ENCODE data around the gene FOXP4. TPM values are rescaled to one million over a fixed set of nuclear protein-coding genes. Genes with fewer than 3 reads are reported as not detected.
"Not testable (repeated sequence)": the region's sequence is repeated elsewhere in the genome, so short reads cannot be mapped to it uniquely, and the experiment has no call there.

Gene FOXP4
- total RNA-seq, 1 experiment from 2014 or later: 1.6 TPM

DNA sequence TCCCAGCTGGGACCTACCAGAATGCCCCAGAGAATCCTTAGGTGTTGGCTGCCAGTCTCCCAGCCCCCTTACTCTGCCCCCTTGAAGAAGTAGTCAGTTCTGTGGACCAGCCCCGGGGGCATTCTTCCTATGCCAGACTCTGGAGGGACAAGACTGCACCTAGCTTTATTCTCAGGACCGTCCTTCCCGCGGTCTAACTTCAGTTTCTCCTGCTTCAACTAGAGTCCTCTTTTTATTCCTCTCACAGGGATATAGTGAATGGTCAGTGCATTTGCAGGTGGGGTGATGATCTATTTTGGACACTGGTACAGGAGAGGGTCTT is 56.2 kb downstream of the FOXP4 start:
- no peak for DNase-seq (ENCODE audit: low read depth)
- in situ Hi-C loops (cut with HindIII; ENCODE audit: low pct_unique_long_range_greater_than_20kb, low sequenced_read_pairs): no loop called here

DNA sequence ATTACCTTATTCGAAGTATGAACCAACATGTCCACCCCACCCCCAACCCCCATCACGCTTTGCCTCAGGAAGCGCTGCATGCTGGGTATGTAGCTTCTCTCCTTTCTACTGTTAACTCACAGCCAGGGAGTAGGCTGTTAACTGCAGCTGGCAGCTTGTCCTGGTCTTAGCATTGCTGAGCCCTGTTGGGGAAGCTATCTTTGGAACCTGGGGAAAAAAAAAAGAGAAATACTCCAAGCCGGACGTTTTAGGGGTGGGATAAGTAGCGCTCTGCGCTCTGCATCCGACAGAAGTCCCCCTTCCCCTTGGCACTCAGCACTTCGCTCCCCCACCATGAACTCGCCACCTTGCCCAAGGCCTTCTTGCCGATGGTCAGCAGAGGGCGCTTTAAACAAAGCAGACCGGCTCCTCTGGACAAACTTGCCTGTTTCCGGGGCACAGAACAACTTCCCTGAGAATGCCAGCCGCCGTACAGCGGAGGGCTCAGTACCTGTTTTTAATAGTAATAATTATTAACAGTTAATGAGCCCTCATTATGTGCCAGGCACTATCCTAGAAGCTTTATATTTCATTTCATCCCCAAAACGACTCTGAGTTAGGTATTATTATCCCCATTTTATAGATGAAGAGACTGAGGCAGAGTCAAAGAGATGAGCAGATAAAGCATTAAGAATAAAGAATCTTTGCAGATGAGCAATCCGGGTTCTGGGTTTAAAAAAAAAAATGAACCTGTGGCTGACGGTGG is 56.9 kb downstream of the FOXP4 start:
- in situ Hi-C loops (cut with HindIII; ENCODE audit: low pct_unique_long_range_greater_than_20kb, low sequenced_read_pairs): no loop called here
- peak; percentile 71 for DNase-seq (ENCODE audit: low read depth)

DNA sequence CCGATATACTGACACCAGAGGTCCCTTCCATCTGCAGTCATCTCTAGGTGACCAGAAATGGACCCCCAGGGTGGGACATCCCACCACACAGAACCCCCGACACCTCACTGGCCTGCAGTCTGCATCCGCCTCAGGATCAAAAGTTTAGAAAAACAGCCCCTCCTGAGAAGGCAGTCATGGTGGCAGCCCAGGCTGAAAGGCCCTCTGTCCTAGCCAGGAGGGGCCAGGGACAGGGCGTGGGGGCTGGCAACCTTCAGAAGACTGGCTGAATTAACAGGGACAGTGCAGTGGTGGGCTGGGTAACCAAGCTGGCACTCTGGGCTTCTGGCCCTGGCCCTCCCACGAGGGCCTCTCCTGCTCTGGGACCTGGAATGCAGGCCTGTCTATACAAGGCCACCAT is 57.8 kb downstream of the FOXP4 start:
- in situ Hi-C loops (cut with HindIII; ENCODE audit: low pct_unique_long_range_greater_than_20kb, low sequenced_read_pairs): no loop called here

DNA sequence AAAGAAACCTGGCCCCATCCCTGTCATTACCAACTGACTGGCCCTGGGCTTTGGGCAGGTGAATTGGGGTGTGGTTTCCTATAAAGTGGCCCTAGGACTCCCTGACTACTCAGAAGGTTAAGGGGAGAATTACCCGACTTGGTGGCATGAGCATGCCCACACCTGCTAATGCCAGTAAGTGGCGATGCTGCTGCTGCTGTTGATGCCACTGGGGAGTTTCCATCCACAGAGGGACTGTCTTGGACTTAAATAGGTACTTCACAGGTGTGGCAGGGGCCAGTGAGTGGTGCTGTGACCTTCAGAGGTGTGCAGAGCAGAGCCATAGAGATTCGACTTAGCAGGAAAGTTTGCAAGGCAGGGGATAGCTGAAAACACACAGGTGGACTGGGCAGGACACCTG is 59.5 kb downstream of the FOXP4 start:
- in situ Hi-C loops (cut with HindIII; ENCODE audit: low pct_unique_long_range_greater_than_20kb, low sequenced_read_pairs): no loop called here
- no peak for DNase-seq (ENCODE audit: low read depth)

More for the DNA sequence above, 57.8 kb downstream of the FOXP4 start:
- no peak for DNase-seq (ENCODE audit: low read depth)

DNA sequence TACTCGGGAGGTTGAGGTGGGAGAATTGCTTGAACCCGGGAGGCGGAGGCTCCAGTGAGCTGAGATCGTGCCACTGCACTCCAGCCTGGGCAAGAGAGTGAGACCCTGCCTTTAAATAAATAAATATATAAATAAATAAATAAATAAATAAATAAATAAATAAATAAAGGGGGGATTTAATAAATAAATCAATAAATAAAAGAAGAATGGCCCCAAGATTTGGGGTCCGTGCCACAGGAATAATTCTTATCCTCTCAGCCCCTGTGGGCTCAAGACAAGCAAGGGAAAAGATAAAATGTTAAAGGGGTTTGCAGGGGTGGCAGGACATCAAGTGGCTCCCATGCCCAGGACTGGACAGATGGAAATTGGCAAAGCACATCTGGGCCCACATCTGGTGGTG is 60.9 kb downstream of the FOXP4 start:
- in situ Hi-C loops (cut with HindIII; ENCODE audit: low pct_unique_long_range_greater_than_20kb, low sequenced_read_pairs): no loop called here

DNA sequence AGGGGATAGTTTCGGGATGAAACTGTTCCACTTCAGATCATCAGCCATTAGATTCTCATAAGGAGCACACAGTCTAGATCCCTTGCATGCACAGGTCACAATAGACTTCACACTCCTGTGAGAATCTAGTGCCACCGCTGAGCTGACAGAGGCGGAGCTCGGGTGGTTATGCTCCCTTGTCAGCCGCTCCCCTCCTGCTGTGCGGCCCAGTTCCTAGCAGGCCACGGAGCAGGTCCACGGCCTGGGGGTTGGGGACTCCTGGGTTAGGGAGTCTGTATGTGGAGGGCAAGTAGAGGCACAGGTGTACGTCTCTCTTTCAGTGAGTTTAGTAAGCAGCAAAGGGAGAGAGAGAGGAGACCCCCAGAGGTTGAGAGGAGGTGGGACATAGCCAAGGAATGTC is 61.6 kb downstream of the FOXP4 start:
- in situ Hi-C loops (cut with HindIII; ENCODE audit: low pct_unique_long_range_greater_than_20kb, low sequenced_read_pairs): no loop called here
- DNase-seq (ENCODE audit: low read depth): no peak

More for the DNA sequence above, 60.9 kb downstream of the FOXP4 start:
- no peak for DNase-seq (ENCODE audit: low read depth)

DNA sequence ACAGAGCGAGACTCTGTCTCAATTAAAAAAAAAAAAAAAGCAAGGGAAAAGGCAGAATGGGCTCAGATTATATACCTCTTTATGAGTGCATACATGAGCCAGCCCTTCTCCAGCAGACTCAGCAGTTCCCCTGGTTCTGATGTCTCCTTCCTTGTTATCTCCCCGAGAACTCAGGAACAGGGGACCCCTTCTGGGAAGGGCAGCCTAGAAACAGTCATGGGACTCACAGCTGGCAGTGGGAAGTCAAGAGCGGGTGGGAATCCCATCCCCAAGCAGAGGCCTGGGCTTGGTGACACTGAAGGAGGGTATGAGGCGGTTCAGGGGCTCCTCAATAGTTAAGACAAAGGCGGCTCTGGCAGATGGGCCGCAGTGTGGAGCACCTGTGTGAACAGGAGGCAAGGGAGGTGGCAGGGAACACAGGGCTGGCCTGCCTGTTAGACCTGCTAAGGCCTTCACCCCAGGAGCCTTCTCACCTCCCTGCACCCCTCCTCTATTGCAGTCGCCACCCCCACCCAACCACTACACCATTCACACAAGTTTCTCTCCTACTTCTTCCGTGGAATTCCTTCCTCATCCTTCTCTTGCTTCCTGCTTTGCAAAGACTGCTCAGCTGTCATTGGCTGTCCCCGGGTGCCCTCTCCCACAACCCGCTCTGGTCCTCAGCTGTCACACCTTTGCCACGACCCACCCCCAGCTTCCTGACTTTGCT is 62.4 kb downstream of the FOXP4 start:
- in situ Hi-C loops (cut with HindIII; ENCODE audit: low pct_unique_long_range_greater_than_20kb, low sequenced_read_pairs): no loop called here
- no peak for DNase-seq (ENCODE audit: low read depth)

DNA sequence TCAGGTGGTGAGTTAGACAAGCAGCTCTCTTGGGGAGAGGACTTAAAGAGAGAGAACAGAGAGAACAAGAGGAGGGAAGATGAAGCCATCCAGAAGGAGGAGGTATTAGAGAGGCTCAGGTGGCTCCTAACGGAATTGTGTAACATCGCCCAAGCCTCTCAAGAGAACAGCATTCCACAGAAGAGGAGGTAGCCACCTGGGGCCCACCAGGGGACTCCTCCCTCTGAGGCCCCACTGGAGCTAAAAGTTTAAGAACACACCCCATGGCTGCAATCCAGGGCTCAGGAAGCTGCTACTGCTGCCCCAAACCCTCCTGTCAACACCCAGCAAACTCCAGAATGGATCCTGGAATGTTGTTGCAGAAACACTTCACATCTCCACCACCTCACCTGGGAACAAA is 68.5 kb downstream of the FOXP4 start:
- no peak for DNase-seq (ENCODE audit: low read depth)
- in situ Hi-C loops (cut with HindIII; ENCODE audit: low pct_unique_long_range_greater_than_20kb, low sequenced_read_pairs): no loop called here

DNA sequence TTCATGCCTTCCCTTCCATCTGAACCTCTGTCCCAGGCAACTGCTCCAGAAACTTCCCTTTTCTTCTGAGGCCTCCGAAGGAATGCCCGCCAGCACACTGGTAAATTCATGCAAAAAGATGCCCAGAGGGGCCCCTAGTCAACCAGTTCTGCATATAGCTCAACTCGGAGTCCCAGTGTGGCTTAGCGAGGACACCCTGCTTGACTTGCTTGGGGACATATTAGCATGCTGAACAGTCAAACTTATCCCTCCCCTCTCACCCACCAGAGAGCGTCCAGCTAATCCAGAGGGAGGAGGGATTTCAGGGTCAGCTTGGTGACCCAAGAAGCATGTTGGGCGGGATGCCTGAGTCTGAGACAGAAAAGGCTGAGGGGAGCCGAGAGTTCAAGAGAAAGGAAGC is 69.1 kb downstream of the FOXP4 start:
- no peak for DNase-seq (ENCODE audit: low read depth)
- in situ Hi-C loops (cut with HindIII; ENCODE audit: low pct_unique_long_range_greater_than_20kb, low sequenced_read_pairs): no loop called here

DNA sequence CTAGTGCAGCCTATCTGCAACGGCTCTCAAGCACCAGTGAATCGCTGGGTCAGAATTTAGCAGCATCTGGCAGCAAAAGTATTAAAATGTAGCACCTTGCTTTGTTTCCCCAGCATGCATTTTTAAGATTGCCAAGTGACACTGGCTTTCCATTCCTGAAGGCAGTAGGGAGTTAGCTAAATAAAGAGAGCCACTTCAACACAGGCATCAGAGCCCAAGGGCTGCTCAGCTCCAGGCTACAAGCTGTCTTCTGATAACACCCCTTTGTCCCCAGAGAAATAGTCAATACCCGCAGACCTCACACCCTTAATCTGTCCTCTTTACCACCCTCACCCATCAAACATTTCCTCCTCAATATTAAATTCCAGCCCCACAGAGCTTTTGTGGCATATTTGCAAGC is 72.4 kb downstream of the FOXP4 start:
- in situ Hi-C loops (cut with HindIII; ENCODE audit: low pct_unique_long_range_greater_than_20kb, low sequenced_read_pairs): no loop called here
- no peak for DNase-seq (ENCODE audit: low read depth)

DNA sequence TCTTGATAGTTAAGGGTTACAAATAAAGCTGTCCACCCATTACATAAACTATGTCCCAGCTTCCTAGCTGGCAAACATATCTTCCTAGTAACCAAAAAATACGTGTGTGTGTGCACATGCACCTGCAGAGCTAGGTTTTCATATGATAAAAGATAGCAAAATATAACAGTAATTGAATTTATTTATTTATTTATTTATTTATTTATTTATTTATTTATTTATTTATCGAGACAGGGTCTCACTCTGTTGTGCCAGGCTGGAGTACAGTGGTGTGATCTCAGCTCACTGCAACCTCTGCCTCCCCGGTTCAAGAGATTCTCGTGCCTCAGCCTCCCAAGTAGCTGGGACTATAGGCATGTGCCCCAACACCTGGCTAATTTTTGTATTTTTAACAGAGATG is 73.0 kb downstream of the FOXP4 start:
- DNase-seq (ENCODE audit: low read depth); in situ Hi-C loops (cut with HindIII; ENCODE audit: low pct_unique_long_range_greater_than_20kb, low sequenced_read_pairs): not testable (repeated sequence)

DNA sequence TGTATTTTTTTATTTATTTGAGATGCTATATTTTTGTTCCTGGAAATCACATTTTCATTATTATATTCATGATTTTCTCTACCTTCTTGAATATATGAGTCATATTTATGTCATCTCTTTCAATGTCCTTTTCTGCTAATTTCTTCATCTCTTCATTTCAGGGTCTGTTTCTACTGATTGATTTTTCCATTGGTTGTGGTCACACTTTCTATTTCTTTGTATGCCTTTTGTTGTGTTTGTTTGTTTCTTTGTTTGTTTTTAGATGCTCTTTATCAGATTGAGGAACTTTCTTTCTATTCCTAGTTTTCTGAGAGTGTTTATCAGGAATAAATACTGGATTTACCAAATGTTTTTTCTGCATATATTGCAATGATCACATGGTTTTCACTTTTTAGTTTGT is 75.2 kb downstream of the FOXP4 start:
- in situ Hi-C loops (cut with HindIII; ENCODE audit: low pct_unique_long_range_greater_than_20kb, low sequenced_read_pairs): no loop called here
- DNase-seq (ENCODE audit: low read depth): no peak

DNA sequence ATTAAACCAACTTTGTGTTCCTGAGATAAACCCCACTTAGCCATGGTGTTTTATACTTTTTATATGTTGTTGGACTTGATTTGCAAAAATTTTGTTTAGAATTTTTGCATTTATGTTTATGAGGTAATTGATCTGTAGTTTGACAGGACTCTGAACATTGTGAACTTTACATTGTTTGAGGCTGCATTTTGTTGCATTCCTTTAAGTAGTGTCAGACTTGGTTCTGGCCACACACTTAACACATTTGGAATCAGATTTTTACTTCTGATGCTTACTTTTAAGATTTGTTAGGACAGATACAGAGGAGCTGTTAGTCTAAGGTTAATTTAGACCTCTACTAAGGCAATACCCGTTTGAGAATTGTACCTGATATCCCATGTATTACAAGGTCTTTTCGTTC is 75.6 kb downstream of the FOXP4 start:
- in situ Hi-C loops (cut with HindIII; ENCODE audit: low pct_unique_long_range_greater_than_20kb, low sequenced_read_pairs): no loop called here
- DNase-seq (ENCODE audit: low read depth): no peak

DNA sequence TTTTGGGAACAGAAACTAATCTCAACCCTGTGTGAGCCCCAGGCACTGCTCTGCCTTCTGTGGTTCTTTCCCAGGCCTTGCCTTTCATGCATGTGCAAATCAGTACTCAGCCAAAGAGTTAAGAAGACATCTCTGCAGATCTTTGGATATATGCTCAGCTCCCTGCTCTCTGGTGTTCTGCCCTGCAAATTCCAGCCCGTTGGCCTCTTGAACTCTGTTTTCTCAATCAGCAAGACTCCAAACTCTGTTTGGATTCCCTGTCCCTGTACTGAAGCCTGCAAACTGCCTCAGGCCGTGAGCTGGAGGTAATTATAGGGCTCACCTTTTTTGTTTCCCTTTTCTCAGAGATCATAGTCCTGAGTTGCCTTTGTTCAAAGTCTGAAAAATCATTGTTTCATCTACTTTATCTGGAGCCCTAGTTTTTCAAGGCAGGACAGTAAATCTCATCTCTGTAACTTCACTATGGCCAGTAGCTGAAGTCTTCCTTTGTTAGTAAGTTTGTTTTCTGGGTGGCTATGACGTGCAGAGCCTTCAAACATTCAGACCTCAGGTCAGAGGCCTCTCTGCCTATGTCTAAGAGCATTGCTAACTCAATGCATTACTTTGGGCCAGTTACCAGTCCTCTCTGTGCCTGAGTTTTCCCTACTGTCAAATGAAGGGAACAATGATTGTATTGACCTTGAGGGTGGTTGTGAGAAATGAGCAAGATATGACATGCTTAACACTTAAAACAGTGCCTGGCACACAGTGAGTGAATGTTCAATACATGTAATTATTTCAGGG is 76.2 kb downstream of the FOXP4 start:
- DNase-seq (ENCODE audit: low read depth): no peak
- in situ Hi-C loops (cut with HindIII; ENCODE audit: low pct_unique_long_range_greater_than_20kb, low sequenced_read_pairs): no loop called here

DNA sequence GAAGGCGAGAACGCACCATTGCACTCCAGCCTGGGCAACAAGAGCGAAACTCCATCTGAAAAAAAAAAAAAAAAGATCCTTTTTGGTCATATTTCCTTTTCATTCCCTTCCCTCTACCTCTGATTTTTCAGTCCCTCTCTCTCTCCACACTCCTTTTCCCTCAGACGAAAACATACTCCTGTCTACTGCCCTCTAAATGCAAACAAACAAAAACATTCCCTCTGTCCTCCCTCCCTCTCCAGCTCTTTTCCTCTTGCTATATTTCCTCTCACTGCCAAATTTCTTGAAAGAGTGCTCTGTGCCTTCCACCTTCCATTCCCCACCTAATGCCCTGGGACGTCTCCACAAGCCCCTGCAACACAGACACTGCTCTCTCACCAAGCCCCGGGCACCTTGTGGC is 77.1 kb downstream of the FOXP4 start:
- in situ Hi-C loops (cut with HindIII; ENCODE audit: low pct_unique_long_range_greater_than_20kb, low sequenced_read_pairs): no loop called here
- no peak for DNase-seq (ENCODE audit: low read depth)

DNA sequence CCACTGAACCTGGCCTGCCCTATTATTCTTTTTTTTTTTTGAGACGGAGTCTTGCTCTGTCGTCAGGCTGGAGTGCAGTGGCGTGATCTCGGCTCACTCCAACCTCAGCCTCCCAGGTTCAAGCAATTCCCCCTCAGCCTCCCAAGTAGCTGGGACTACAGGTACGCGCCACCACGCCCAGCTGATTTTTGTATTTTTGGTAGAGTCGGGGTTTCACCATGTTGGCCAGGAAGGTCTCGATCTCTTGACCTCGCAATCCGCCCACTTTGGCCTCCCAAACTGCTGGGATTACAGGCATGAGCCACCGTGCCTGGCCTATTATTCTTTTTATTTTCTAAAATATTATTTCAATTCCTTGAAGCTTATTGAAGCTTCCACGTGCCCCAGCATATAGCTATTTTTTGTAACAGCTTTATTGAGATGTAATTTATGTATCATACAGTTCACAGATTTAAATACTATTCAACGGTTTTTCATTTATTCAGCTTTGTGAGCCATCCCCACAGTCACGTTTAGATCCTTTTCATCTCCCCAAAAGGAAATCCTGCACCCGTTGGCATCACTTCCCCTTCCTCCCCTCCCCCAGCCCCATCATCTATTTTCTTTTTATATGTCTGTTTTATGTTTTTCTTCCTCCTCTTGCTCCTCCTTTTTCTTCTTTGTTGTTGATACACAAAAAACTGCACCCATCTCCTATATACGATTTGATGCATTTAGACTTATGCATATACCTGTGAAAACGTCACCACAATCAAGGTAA is 78.6 kb downstream of the FOXP4 start:
- DNase-seq (ENCODE audit: low read depth): no peak
- in situ Hi-C loops (cut with HindIII; ENCODE audit: low pct_unique_long_range_greater_than_20kb, low sequenced_read_pairs): no loop called here

DNA sequence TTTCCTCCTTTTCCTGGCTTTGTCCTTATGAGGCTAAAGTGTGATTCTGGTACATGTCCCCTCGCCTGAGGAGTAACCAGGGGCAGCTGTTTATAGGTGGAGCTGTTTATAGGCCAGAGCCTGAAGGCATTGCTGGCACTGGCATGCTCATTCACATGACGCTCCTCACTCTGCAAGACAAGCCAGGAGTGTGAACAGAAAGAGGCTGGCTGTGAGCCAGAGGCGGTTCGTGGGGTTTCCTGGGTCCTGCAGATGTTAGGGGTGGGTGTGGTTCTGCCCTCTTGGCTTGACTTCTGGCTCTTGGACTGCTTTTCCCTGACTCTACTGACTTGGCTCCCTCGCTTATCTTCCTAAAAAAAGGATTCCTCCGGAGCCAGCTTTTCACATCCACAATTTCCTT is 79.3 kb downstream of the FOXP4 start:
- in situ Hi-C loops (cut with HindIII; ENCODE audit: low pct_unique_long_range_greater_than_20kb, low sequenced_read_pairs): no loop called here

DNA sequence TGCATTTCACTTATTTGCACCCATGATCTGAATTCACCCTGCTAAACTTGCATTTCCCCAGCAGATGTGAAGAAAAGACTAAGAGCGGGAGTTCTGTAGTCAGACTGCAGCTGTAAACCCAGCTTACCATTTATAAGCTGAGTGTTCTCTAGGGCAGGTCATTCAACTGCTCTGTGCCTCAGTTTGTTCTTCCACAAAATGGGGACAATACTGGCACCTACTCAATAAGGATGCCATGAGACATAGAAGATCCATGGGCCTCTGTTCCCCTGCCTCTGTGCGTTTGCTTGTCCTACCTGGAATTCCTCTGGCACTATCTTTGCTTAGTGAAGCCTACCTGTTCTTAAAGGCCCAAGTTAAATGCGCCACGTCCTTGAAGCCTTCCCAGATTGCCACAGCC is 79.8 kb downstream of the FOXP4 start:
- in situ Hi-C loops (cut with HindIII; ENCODE audit: low pct_unique_long_range_greater_than_20kb, low sequenced_read_pairs): no loop called here
- DNase-seq (ENCODE audit: low read depth): no peak

More for the DNA sequence above, 79.3 kb downstream of the FOXP4 start:
- DNase-seq (ENCODE audit: low read depth): no peak

DNA sequence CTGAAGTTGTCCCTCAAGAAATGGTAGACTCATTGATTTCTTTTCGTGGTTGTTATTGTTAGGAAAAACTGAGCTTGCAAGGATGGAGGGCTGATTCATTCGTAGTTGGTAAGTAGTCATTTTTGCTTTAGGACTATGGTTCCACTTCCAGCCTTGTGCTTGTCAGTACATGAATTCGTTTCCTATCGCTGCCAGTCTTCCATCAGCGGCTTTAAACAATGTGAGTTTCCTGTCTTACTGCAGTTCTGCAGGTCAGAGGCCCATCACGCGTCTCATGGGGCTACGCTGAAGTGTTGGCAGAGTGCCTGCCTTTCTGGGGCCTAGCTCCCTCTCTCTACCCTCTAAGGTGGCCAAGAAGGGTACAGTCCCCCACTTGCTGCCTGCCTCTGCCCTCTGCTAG is 80.7 kb downstream of the FOXP4 start:
- in situ Hi-C loops (cut with HindIII; ENCODE audit: low pct_unique_long_range_greater_than_20kb, low sequenced_read_pairs): no loop called here
- DNase-seq (ENCODE audit: low read depth): no peak

Data from Caki2 (cell line).